ENCODE results near the gene RC3H1.

Gene RC3H1

DNA sequence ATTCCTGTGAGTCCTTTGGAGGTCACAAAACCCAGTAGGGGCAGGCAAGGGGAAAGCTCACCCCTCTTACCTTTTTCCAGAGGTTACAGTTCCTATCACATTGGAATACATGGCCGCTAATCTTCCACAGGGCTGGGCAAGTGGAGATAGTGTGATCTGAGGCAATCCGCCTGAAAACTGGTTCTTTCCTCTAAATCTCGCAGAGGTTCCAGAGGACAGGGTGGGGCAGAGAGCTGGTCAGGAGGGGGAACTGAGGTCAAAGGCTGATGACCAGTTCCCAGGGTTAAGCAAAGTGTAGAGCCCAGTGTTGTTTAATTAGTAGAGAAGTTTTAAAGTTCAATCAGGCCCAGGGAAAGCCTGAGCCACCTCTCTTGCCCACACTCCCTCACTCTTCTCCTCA lies 105.0 kb downstream of the RC3H1 start, which contains the start of gene SERPINC1:
Gene SERPINC1 (minus strand): TSS at position 179 of the 400 bp plus-strand sequence. CDS start 68 bp downstream, at position 111.
- no peak for TF ChIP-seq CTCF (IDR thresholded peaks at IDR 0.05; ENCODE audit: borderline replicate concordance, control extremely low read depth, extremely low read depth, insufficient read depth, missing control alignments)
- DNase-seq (ENCODE audit: low spot score): no peak
- in situ Hi-C loops (cut with MboI; ENCODE audit: low sequenced_read_pairs, unreplicated experiment): no loop called here

GRCh38 chr1:173916667-173917066 lies 105.5 kb downstream of the RC3H1 start:
- TF ChIP-seq CTCF (IDR thresholded peaks at IDR 0.05; ENCODE audit: borderline replicate concordance, control extremely low read depth, extremely low read depth, insufficient read depth, missing control alignments): no peak
- DNase-seq (ENCODE audit: low spot score): no peak
- in situ Hi-C loops (cut with MboI; ENCODE audit: low sequenced_read_pairs, unreplicated experiment): no loop called here

DNA sequence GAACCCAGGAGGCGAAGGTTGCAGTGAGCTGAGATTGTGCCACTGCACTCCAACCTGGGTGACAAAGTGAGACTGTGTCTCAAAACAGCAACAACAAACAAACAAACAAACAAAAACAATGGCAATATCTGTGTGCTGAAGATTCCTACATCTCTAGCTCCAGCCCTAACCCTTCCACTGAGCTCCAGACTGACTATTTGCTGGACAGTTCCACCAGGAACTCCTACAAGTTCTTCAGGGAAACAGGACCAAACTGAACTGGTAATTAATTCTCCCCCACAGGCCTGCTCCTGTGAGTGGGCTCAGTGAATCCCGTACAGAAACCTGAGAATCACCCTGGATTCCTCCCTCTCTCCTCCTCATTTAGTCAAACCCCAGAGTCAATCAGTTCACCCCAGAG lies 106.6 kb downstream of the RC3H1 start:
- DNase-seq (ENCODE audit: low spot score): no peak
- no peak for TF ChIP-seq CTCF (IDR thresholded peaks at IDR 0.05; ENCODE audit: borderline replicate concordance, control extremely low read depth, extremely low read depth, insufficient read depth, missing control alignments)
- in situ Hi-C loops (cut with MboI; ENCODE audit: low sequenced_read_pairs, unreplicated experiment): no loop called here

DNA sequence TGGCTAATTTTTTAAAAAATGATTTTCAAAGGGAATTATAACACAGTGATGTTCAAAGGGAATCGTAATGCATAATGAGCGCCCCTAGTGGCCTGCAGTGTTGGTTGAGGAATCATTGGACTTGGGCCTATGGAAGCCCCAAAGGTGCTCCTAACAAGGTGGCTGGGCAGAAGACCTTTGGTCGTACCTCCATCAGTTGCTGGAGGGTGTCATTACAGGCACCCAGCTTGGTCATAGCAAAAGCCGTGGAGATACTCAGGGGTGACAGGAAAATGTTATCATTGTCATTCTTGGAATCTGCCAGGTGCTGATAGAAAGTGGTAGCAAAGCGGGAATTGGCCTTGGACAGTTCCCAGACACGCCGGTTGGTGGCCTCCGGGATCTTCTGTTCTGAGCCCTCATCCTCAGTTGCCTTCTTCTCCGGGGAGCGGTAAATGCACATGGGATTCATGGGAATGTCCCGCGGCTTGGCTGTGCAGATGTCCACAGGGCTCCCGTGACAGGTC lies 107.7 kb downstream of the RC3H1 start:
- TF ChIP-seq CTCF (IDR thresholded peaks at IDR 0.05; ENCODE audit: borderline replicate concordance, control extremely low read depth, extremely low read depth, insufficient read depth, missing control alignments): peak; percentile 49
- peak; percentile 58 for DNase-seq (ENCODE audit: low spot score)
- in situ Hi-C loops (cut with MboI; ENCODE audit: low sequenced_read_pairs, unreplicated experiment): no loop called here

- in situ Hi-C loops (cut with MboI; ENCODE audit: low sequenced_read_pairs, unreplicated experiment): no loop called here
- no peak for DNase-seq (ENCODE audit: low spot score)
- TF ChIP-seq CTCF (IDR thresholded peaks at IDR 0.05; ENCODE audit: borderline replicate concordance, control extremely low read depth, extremely low read depth, insufficient read depth, missing control alignments): no peak
Observed at GRCh38 chr1:173913111-173913510, 109.0 kb downstream of the RC3H1 start.

- in situ Hi-C loops (cut with MboI; ENCODE audit: low sequenced_read_pairs, unreplicated experiment): no loop called here
Observed at GRCh38 chr1:173903827-173904531, 118.2 kb downstream of the RC3H1 start.

More at GRCh38 chr1:173903827-173904531, 118.2 kb downstream of the RC3H1 start:
- TF ChIP-seq CTCF (IDR thresholded peaks at IDR 0.05; ENCODE audit: borderline replicate concordance, control extremely low read depth, extremely low read depth, insufficient read depth, missing control alignments): no peak
- no peak for DNase-seq (ENCODE audit: low spot score)
